Neuronal stem cell (in vitro differentiated cells): Measurements from ENCODE around the gene TSC22D2.

Experiments
- DNase-seq: peaks from one replicate; pipeline ENCODE4 v3.0.0-alpha.2; 2013; ENCODE audit warnings: low spot score
- H2AFZ ChIP-seq: one replicate; pipeline ENCODE4 v1.6.1; 2013; ENCODE audit warnings: mild to moderate bottlenecking, low read length, inconsistent platforms
- H2AK5ac ChIP-seq: 2 replicates; pipeline ENCODE4 v1.6.1; 2013; ENCODE audit warnings: low read depth, mild to moderate bottlenecking, inconsistent platforms, low read length, moderate library complexity, mixed read lengths
- H2BK120ac ChIP-seq: 2 replicates; pipeline ENCODE4 v1.6.1; 2013; ENCODE audit warnings: low read depth, mild to moderate bottlenecking, inconsistent platforms, low read length, moderate library complexity, mixed read lengths
- H2BK12ac ChIP-seq: one replicate; pipeline ENCODE4 v1.6.1; 2013; ENCODE audit warnings: low read length, inconsistent platforms
- H2BK15ac ChIP-seq: 2 replicates; pipeline ENCODE4 v1.6.1; 2013; ENCODE audit warnings: mild to moderate bottlenecking, low read length, inconsistent platforms, mixed read lengths
- H2BK5ac ChIP-seq: one replicate; pipeline ENCODE4 v1.6.1; 2013; ENCODE audit warnings: inconsistent platforms, mild to moderate bottlenecking, low read length, moderate library complexity
- H3K14ac ChIP-seq: one replicate; pipeline ENCODE4 v1.6.1; 2013; ENCODE audit warnings: low read length, inconsistent platforms
- H3K18ac ChIP-seq: 2 replicates; pipeline ENCODE4 v1.6.1; 2013; ENCODE audit warnings: low read length, inconsistent platforms
- H3K23ac ChIP-seq: 2 replicates; pipeline ENCODE4 v1.6.1; 2013; ENCODE audit warnings: low read depth, mild to moderate bottlenecking, mixed read lengths, low read length, inconsistent platforms; ENCODE audit not compliant: poor library complexity
- H3K27ac ChIP-seq: replicated peaks from 3 replicates; pipeline ENCODE4 v1.5.1; 2013; ENCODE audit warnings: low read length, inconsistent platforms
- H3K27me3 ChIP-seq, 3 experiments: 2 replicates each; pipeline ENCODE4 v1.6.1; 2013; ENCODE audit warnings: low read length in 3 of 3, mild to moderate bottlenecking in 2 of 3, inconsistent platforms in 1 of 3, low read depth in 1 of 3, mixed read lengths in 1 of 3, moderate library complexity in 1 of 3; ENCODE audit not compliant: control insufficient read depth in 3 of 3, insufficient read depth in 3 of 3
- H3K36me3 ChIP-seq, 2 donors: replicated peaks in 1 of 2; 2 replicates each; pipeline ENCODE4 v1.6.1; 2013; ENCODE audit warnings: low read length in 2 of 2; ENCODE audit not compliant: control insufficient read depth in 2 of 2, insufficient read depth in 2 of 2
- H3K4ac ChIP-seq: 2 replicates; pipeline ENCODE4 v1.6.1; 2013; ENCODE audit warnings: inconsistent platforms, mild to moderate bottlenecking, low read length, moderate library complexity
- H3K4me1 ChIP-seq, 2 donors: 1 replicate in 1 of 2; 2 replicates in 1 of 2; pipeline ENCODE4 v1.6.1; 2013; ENCODE audit warnings: low read length in 2 of 2, low read depth in 1 of 2; ENCODE audit not compliant: control insufficient read depth in 2 of 2, insufficient read depth in 1 of 2
- H3K4me2 ChIP-seq: one replicate; pipeline ENCODE4 v1.6.1; 2013; ENCODE audit warnings: mild to moderate bottlenecking, low read length, inconsistent platforms; ENCODE audit not compliant: insufficient read depth, poor library complexity, severe bottlenecking
- H3K4me3 ChIP-seq, 2 donors: 2 replicates each; pipeline ENCODE4 v1.5.1; 2013; ENCODE audit warnings: low read length in 2 of 2, mild to moderate bottlenecking in 2 of 2, inconsistent platforms in 1 of 2, moderate library complexity in 1 of 2
- H3K79me1 ChIP-seq: one replicate; pipeline ENCODE4 v1.6.1; 2013; ENCODE audit warnings: low read depth, mild to moderate bottlenecking, inconsistent platforms, low read length, moderate library complexity
- H3K9ac ChIP-seq: one replicate; pipeline ENCODE4 v1.6.1; 2013; ENCODE audit warnings: mild to moderate bottlenecking, low read depth, low read length, inconsistent platforms; ENCODE audit not compliant: poor library complexity
- H3K9me3 ChIP-seq, 2 donors: replicated peaks in 1 of 2; 2 replicates each; pipeline versions ENCODE3 to v1.6.1; 2013; ENCODE audit warnings: low read length in 2 of 2, mild to moderate bottlenecking in 2 of 2, inconsistent platforms in 1 of 2, low read depth in 1 of 2, mixed read lengths in 1 of 2, moderate library complexity in 1 of 2; ENCODE audit not compliant: control insufficient read depth in 2 of 2, insufficient read depth in 1 of 2
- H4K8ac ChIP-seq: one replicate; pipeline ENCODE4 v1.6.1; 2013; ENCODE audit warnings: low read depth, mild to moderate bottlenecking, inconsistent platforms, low read length, moderate library complexity
- H4K91ac ChIP-seq: one replicate; pipeline ENCODE4 v1.6.1; 2013; ENCODE audit warnings: low read length, low read depth, mild to moderate bottlenecking, inconsistent platforms; ENCODE audit not compliant: poor library complexity
- WGBS, 2 donors: extraction: QIAGEN DNeasy Blood & Tissue Kit; methylation state at CpG; one replicate each; pipeline ENCODE4 v1.1.7; 2013; ENCODE audit warnings: missing lambda C conversion rate in 2 of 2, mixed read lengths in 1 of 2; ENCODE audit not compliant: insufficient read length in 2 of 2, insufficient replicate concordance in 1 of 2; ENCODE audit errors: extremely low coverage in 2 of 2; 5-methylcytosine and 5-hydroxymethylcytosine counted together

TSC22D2 gene

GRCh38 chr3:150443331-150443741 lies 35.2 kb downstream of the TSC22D2 start:
- Histone ChIP-seq H2BK120ac (no peak overlapping the region), H3K9me3 (no peaks in the 10 kb centered on the region), H3K36me3 (peaks cover 2 to 45% of the 10 kb centered on the region in 2 donors), H2AFZ (no peak overlapping the region), H3K4ac (no peak overlapping the region), H3K4me3 (no peak overlapping the region), H3K27me3 (no peaks in the 10 kb centered on the region), H2BK15ac (no peak overlapping the region), H3K9ac (no peak overlapping the region), H3K23ac (no peak overlapping the region), H3K4me2 (no peak overlapping the region), H4K91ac (no peak overlapping the region), H2AK5ac (no peak overlapping the region), H3K4me1 (no peaks in the 10 kb centered on the region), H4K8ac (no peak overlapping the region), H2BK12ac (no peak overlapping the region), H3K79me1 (peaks cover 2% of the 10 kb centered on the region), H3K18ac (no peak overlapping the region), H2BK5ac (no peak overlapping the region), H3K14ac (no peak overlapping the region), H3K27ac (no peak overlapping the region)
- no peak for DNase-seq
- no CpG with 5 or more reads among the region's 2 CpGs for WGBS, 2 donors

DNA sequence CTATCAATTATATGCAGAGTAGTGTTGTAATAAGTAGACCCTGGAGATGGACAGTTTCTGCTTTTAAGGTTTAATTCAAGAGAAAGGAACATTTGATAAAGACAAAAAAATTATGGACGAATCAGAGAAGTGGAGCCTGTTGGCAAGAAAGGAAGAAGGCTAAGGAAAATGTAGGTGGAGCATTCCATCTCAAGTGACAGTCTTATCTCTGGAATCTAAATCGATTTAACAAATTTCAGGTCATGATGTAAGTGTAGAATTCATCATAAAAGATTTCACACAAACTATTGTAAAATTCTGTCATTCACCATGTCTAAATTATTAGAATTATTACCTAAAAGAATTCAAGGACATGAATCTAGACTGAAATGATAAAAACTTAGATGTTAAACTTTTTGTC lies 36.3 kb downstream of the TSC22D2 start:
- Histone ChIP-seq H3K4me3 (no peak overlapping the region), H3K9ac (no peak overlapping the region), H3K27ac (no peak overlapping the region), H3K79me1 (peaks cover 2% of the 10 kb centered on the region), H3K4ac (no peak overlapping the region), H3K9me3 (no peaks in the 10 kb centered on the region), H3K14ac (no peak overlapping the region), H2BK12ac (no peak overlapping the region), H2BK5ac (no peak overlapping the region), H3K4me2 (no peak overlapping the region), H4K8ac (no peak overlapping the region), H3K27me3 (no peaks in the 10 kb centered on the region), H2BK15ac (no peak overlapping the region), H3K4me1 (no peaks in the 10 kb centered on the region), H3K23ac (no peak overlapping the region), H3K18ac (no peak overlapping the region), H4K91ac (no peak overlapping the region), H2AK5ac (no peak overlapping the region), H3K36me3 (peaks cover 2 to 38% of the 10 kb centered on the region in 2 donors), H2AFZ (no peak overlapping the region), H2BK120ac (no peak overlapping the region)
- no CpG with 5 or more reads among the region's 2 CpGs for WGBS, 2 donors
- no peak for DNase-seq

- WGBS, 2 donors, result no CpG with 5 or more reads among the region's 2 CpGs
- no peak overlapping the region for H3K14ac ChIP-seq
These were observed 38.4 kb downstream of the TSC22D2 start for GRCh38 chr3:150446470-150446977.

DNA sequence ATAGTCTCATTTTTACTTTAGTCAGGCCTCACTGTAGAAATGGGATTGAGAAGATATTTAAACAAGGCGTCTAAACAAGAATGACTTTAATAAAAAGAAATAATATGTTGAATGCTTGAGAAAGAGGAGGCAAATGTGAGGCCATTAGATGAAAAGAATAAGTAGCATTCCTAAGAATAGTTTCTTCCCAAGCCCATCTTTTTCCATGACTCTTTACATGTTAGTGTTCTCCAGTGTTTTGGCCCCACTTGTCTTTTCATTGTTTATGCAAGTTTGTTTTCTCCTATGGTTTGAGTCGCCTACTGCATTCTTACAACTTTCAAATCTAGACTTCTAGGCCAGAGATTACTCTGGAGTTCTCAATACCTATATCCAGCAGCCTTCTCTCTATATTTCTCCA lies 39.0 kb downstream of the TSC22D2 start:
- no peak for DNase-seq

More at GRCh38 chr3:150446470-150446977, 38.4 kb downstream of the TSC22D2 start:
- no peak for DNase-seq
- Histone ChIP-seq H3K23ac (no peak overlapping the region), H3K18ac (no peak overlapping the region), H3K4ac (no peak overlapping the region), H3K4me1 (no peaks in the 10 kb centered on the region), H2AFZ (no peak overlapping the region), H2BK12ac (no peak overlapping the region), H2BK120ac (no peak overlapping the region), H3K4me3 (no peak overlapping the region), H2BK5ac (no peak overlapping the region), H3K9ac (no peak overlapping the region), H4K8ac (no peak overlapping the region), H2AK5ac (no peak overlapping the region), H3K27me3 (no peaks in the 10 kb centered on the region), H3K9me3 (no peaks in the 10 kb centered on the region), H3K36me3 (peaks cover 2 to 28% of the 10 kb centered on the region in 2 donors), H3K27ac (no peak overlapping the region), H3K4me2 (no peak overlapping the region), H4K91ac (no peak overlapping the region), H2BK15ac (no peak overlapping the region), H3K79me1 (peaks cover 2% of the 10 kb centered on the region)

More for the DNA sequence above, 39.0 kb downstream of the TSC22D2 start:
- Histone ChIP-seq H3K27me3 (no peaks in the 10 kb centered on the region), H3K4me1 (no peaks in the 10 kb centered on the region), H2BK15ac (no peak overlapping the region), H3K79me1 (peaks cover 2% of the 10 kb centered on the region), H3K36me3 (peaks cover 2 to 22% of the 10 kb centered on the region in 2 donors), H4K91ac (no peak overlapping the region), H3K9me3 (no peaks in the 10 kb centered on the region), H2BK12ac (no peak overlapping the region), H2AFZ (no peak overlapping the region), H2BK5ac (no peak overlapping the region), H3K18ac (no peak overlapping the region), H2BK120ac (no peak overlapping the region), H3K4me2 (no peak overlapping the region), H3K4ac (no peak overlapping the region), H3K23ac (no peak overlapping the region), H4K8ac (no peak overlapping the region), H3K14ac (no peak overlapping the region), H2AK5ac (no peak overlapping the region), H3K27ac (no peak overlapping the region), H3K9ac (no peak overlapping the region), H3K4me3 (no peak overlapping the region)
- no CpG with 5 or more reads among the region's 2 CpGs for WGBS, 2 donors
